CD4-positive, alpha-beta T cell (primary cell): Measurements from ENCODE around the gene CDH6. TPM values are rescaled to one million over a fixed set of nuclear protein-coding genes. Genes with fewer than 3 reads are reported as not detected.

Experiments used
- ATAC-seq: fragments of 200-7000 bp; cut with Tn5 transposase; one replicate; pipeline ENCODE4 v1.10.0; 2022; ENCODE audit warnings: mild to moderate bottlenecking; ENCODE audit not compliant: poor library complexity
- CTCF ChIA-PET: fragments of 350-600 bp; sonication (Branson Sonifier 250); formaldehyde crosslinking; loops from one replicate; lab custom pipeline; 2021; ENCODE audit warnings: antibody characterized with exemption, inconsistent platforms; lab: Charles Lee
- POLR2A ChIA-PET: fragments of 350-600 bp; sonication (Branson Sonifier 250); formaldehyde crosslinking; loops from one replicate; lab custom pipeline; 2021; ENCODE audit warnings: antibody characterized with exemption, inconsistent platforms; lab: Charles Lee
- DNase-seq, 14 experiments: peaks; one replicate each; pipeline ENCODE4 v3.0.0-alpha.2; 2013 to 2020; ENCODE audit warnings: mixed read lengths in 2 of 14
- H3K27ac ChIP-seq, 2 donors: one replicate each; pipeline versions ENCODE4 v1.5.1 to v1.7.0; 2013; ENCODE audit warnings: low read length in 2 of 2, low read depth in 1 of 2, mild to moderate bottlenecking in 1 of 2
- H3K27me3 ChIP-seq, 2 experiments: 1 replicate in 1 of 2; 2 replicates in 1 of 2; pipeline versions ENCODE4 v1.6.1 to v1.7.0; 2013; ENCODE audit warnings: low read length in 2 of 2, control low read depth in 1 of 2, mild to moderate bottlenecking in 1 of 2, moderate library complexity in 1 of 2; ENCODE audit not compliant: insufficient read depth in 2 of 2, control insufficient read depth in 1 of 2
- H3K36me3 ChIP-seq: one replicate; pipeline ENCODE4 v1.6.1; 2013; ENCODE audit warnings: low read length, control low read depth; ENCODE audit not compliant: insufficient read depth
- H3K4me1 ChIP-seq: one replicate; pipeline ENCODE4 v1.6.1; 2013; ENCODE audit warnings: low read length, control low read depth; ENCODE audit not compliant: insufficient read depth
- H3K4me3 ChIP-seq: one replicate; pipeline ENCODE4 v1.5.1; 2013; ENCODE audit warnings: mild to moderate bottlenecking, low read length, moderate library complexity
- H3K9me3 ChIP-seq, 2 experiments: 1 replicate in 1 of 2; 2 replicates in 1 of 2; pipeline versions ENCODE4 v1.6.1 to v1.7.0; 2013; ENCODE audit warnings: low read length in 2 of 2, mild to moderate bottlenecking in 2 of 2, control low read depth in 1 of 2, moderate library complexity in 1 of 2; ENCODE audit not compliant: control insufficient read depth in 1 of 2, insufficient read depth in 1 of 2
- H3K27ac Mint-ChIP-seq: one replicate; pipeline ENCODE4 v1.8.0; 2020; ENCODE audit warnings: mixed read lengths
- H3K27me3 Mint-ChIP-seq: one replicate; pipeline ENCODE4 v1.8.0; 2021; ENCODE audit warnings: mixed read lengths
- H3K36me3 Mint-ChIP-seq: one replicate; pipeline ENCODE4 v1.8.0; 2021; ENCODE audit warnings: low read depth, mixed read lengths
- H3K4me1 Mint-ChIP-seq: one replicate; pipeline ENCODE4 v1.8.0; 2021; ENCODE audit warnings: low read depth, mixed read lengths
- H3K4me3 Mint-ChIP-seq: one replicate; pipeline ENCODE4 v1.8.0; 2020; ENCODE audit warnings: mild to moderate bottlenecking, mixed read lengths
- H3K9me3 Mint-ChIP-seq: one replicate; pipeline ENCODE4 v1.8.0; 2020; ENCODE audit warnings: mixed read lengths
- CTCF ChIP-seq: fragments of 200-600 bp; IDR thresholded peaks from one replicate; pipeline ENCODE4 v1.8.0; 2022; ENCODE audit warnings: antibody characterized with exemption, mild to moderate bottlenecking
- intact Hi-C, 2 experiments: fragments of 100-400 bp; cut with DNase I in 1 of 2; cut with micrococcal nuclease in 1 of 2; formaldehyde crosslinking; loops; one replicate each; pipeline versions ENCODE4 v1.15.1 to v1.9.0; 2023 to 2025; cut with DNase I, micrococcal nuclease
- total RNA-seq, 174 experiments: library from RNA in 2 of 174; stranded (reverse) in 2 of 174; gene quantifications; one replicate each; pipeline ENCODE4 v1.2.3 and lab custom pipeline; 2021 to 2026

Gene CDH6
- total RNA-seq, 2 experiments from 2014 or later: not detected

- Histone ChIP-seq H3K27me3 (no peaks in the 10 kb centered on the region), H3K4me3 (no peak overlapping the region), H3K27ac (no peak overlapping the region), H3K4me1 (no peaks in the 10 kb centered on the region), H3K36me3 (no peaks in the 10 kb centered on the region), H3K9me3 (no peaks in the 10 kb centered on the region)
- no peaks in the 10 kb centered on the region for H3K36me3 Mint-ChIP-seq
- no peaks in the 10 kb centered on the region for H3K27me3 Mint-ChIP-seq
- intact Hi-C loops: no loop called here
- TF ChIP-seq CTCF: no peak
- no peak overlapping the region for H3K4me3 Mint-ChIP-seq
- H3K9me3 Mint-ChIP-seq: no peaks in the 10 kb centered on the region
- DNase-seq: no peak
- CTCF ChIA-PET: interaction anchor here (0.6 kb wide), 3 partner anchors 62 to 484 kb away, joined by 3 to 4 read pairs (median 3); no protein-coding TSS in a partner anchor
- H3K27ac Mint-ChIP-seq: no peak overlapping the region
- no peaks in the 10 kb centered on the region for H3K4me1 Mint-ChIP-seq
- POLR2A ChIA-PET: no interaction called here
- no peak for ATAC-seq
Observed at GRCh38 chr5:31328040-31328733, 134.7 kb downstream of the CDH6 start.

- TF ChIP-seq CTCF: no peak
- no peaks in the 10 kb centered on the region for H3K36me3 ChIP-seq
- ATAC-seq: no peak
- H3K9me3 Mint-ChIP-seq: no peaks in the 10 kb centered on the region
- ChIA-PET CTCF (no interaction called here), POLR2A (interaction anchor here (1.2 kb wide), 1 partner anchor 20 kb away, joined by 5 read pairs; no protein-coding TSS in a partner anchor)
- no peaks in the 10 kb centered on the region for H3K27me3 ChIP-seq
- no peaks in the 10 kb centered on the region for H3K27me3 Mint-ChIP-seq
- no peaks in the 10 kb centered on the region for H3K4me1 Mint-ChIP-seq
- intact Hi-C loops: no loop called here
- no peak for DNase-seq
- H3K36me3 Mint-ChIP-seq: no peaks in the 10 kb centered on the region
- no peak overlapping the region for H3K4me3 ChIP-seq
- H3K4me3 Mint-ChIP-seq: no peak overlapping the region
- no peaks in the 10 kb centered on the region for H3K4me1 ChIP-seq
- H3K27ac ChIP-seq: no peak overlapping the region
- no peaks in the 10 kb centered on the region for H3K9me3 ChIP-seq
- H3K27ac Mint-ChIP-seq: no peak overlapping the region
Observed at GRCh38 chr5:31329715-31330114, 136.2 kb downstream of the CDH6 start.

- no peak for DNase-seq
- H3K27ac ChIP-seq: no peak overlapping the region
- Mint-ChIP-seq H3K9me3 (no peaks in the 10 kb centered on the region), H3K27ac (no peak overlapping the region), H3K4me1 (no peaks in the 10 kb centered on the region), H3K4me3 (no peak overlapping the region), H3K36me3 (no peaks in the 10 kb centered on the region), H3K27me3 (no peaks in the 10 kb centered on the region)
- intact Hi-C loops: no loop called here
- H3K4me1 ChIP-seq: no peaks in the 10 kb centered on the region
- H3K4me3 ChIP-seq: no peak overlapping the region
- H3K9me3 ChIP-seq: no peaks in the 10 kb centered on the region
- ChIA-PET POLR2A (no interaction called here), CTCF (interaction anchor here (0.6 kb wide), 1 partner anchor 488 kb away, joined by 3 read pairs; no protein-coding TSS in a partner anchor)
- peaks cover 0 to 3% of the 10 kb centered on the region in 2 experiments for H3K27me3 ChIP-seq
- TF ChIP-seq CTCF: no peak
- no peak for ATAC-seq
- no peaks in the 10 kb centered on the region for H3K36me3 ChIP-seq
Observed at GRCh38 chr5:31332160-31332559, 138.7 kb downstream of the CDH6 start.
